Lower leg skin (tissue), 4 donors: Measurements from ENCODE around the gene DCHS1. TPM values are rescaled to one million over a fixed set of nuclear protein-coding genes. Genes with fewer than 3 reads are reported as not detected.
A peak's percentile ranks its signal among the peaks of the same experiment; 100 is the strongest.
"Not testable (repeated sequence)": the region's sequence is repeated elsewhere in the genome, so short reads cannot be mapped to it uniquely, and the experiment has no call there.

Source experiments
- DNase-seq, 2 donors: peaks; one replicate each; pipeline ENCODE4 v3.0.0-alpha.2; 2019; ENCODE audit warnings: low spot score in 2 of 2
- H3K4me3 ChIP-seq: fragments of 200-600 bp; sonication (generic); 2 replicates; pipeline ENCODE4 v1.5.1; 2017; ENCODE audit warnings: mild to moderate bottlenecking, low read depth; ENCODE audit not compliant: poor library complexity, severe bottlenecking
- POLR2A ChIP-seq, 2 donors: fragments of 450-650 bp; IDR thresholded peaks; one replicate each; pipeline ENCODE4 v1.6.1; 2016 to 2017; ENCODE audit warnings: antibody characterized with exemption in 2 of 2, mild to moderate bottlenecking in 1 of 2, moderate library complexity in 1 of 2
- WGBS, 2 donors: methylation state at CpG; one replicate each; pipeline ENCODE4 v1.1.5; 2018; 5-methylcytosine and 5-hydroxymethylcytosine counted together
- intact Hi-C: fragments of 100-400 bp; cut with DNase I; formaldehyde crosslinking; loops from one replicate; pipeline ENCODE4 v1.15.0; 2023; ENCODE audit warnings: low total_unique reads
- total RNA-seq, 4 donors: library from RNA; depleted of rRNA; stranded (reverse); fragments of >200 nt; gene quantifications; one replicate each; pipeline ENCODE4 v1.1.0, GENCODE V29; 2016
- TF ChIP-seq, protein P1 (sequence below), 3 donors: fragments of 450-650 bp; IDR thresholded peaks; one replicate each; pipeline ENCODE4 v1.5.1; 2016; ENCODE audit warnings: antibody characterized with exemption in 3 of 3, mild to moderate bottlenecking in 3 of 3, moderate library complexity in 2 of 3

DCHS1 gene
- total RNA-seq, 4 donors from 2014 or later, result 4.0 to 9.0 (median 5.4) TPM

DNA sequence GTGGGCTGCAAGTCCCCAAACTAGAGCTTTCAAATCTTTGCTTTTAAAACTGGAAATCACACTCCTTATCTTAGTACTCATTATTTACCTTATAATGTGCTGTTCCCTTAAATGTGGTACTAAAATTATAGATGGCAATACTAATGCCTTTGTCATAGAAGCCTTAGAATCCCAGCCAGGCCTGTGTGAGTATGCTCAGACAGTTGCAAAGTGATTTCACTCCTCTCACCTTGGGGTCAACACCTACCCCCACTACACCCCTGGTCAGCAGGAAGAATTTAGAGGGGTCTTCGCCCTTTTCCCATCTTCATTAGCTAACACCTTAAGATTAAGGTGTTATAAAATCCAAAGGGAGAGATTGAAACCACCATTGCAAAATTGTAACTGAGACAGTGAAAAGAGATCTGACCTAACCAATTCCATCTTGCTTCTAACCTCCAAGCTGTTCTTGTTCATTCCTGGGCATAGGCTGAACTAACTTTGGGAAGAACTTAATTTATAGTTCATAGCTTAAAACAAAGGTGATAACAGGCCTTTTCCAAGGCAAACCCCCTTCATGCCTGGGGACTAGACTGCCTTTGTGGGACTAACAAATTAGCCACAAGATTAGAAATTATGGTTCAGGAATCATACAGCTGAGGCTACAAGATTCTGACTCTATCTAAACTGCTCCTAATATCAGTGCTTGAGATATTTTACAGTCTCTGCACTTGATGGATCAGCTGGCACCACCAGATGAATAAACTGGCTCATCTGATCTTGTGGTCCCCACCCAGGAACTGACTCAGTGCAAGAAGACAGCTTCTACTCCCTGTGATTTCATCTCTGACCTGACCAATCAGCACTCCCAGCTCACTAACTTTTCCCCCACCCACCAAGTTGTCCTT is 38.0 kb upstream of the DCHS1 start:
- no peak overlapping the region for H3K4me3 ChIP-seq
- 87 to 91% methylated on average over 1 of the region's 1 CpG for WGBS, 2 donors
- TF ChIP-seq POLR2A (IDR thresholded peaks at IDR 0.05), result no peak
- TF ChIP-seq, protein P1, sequence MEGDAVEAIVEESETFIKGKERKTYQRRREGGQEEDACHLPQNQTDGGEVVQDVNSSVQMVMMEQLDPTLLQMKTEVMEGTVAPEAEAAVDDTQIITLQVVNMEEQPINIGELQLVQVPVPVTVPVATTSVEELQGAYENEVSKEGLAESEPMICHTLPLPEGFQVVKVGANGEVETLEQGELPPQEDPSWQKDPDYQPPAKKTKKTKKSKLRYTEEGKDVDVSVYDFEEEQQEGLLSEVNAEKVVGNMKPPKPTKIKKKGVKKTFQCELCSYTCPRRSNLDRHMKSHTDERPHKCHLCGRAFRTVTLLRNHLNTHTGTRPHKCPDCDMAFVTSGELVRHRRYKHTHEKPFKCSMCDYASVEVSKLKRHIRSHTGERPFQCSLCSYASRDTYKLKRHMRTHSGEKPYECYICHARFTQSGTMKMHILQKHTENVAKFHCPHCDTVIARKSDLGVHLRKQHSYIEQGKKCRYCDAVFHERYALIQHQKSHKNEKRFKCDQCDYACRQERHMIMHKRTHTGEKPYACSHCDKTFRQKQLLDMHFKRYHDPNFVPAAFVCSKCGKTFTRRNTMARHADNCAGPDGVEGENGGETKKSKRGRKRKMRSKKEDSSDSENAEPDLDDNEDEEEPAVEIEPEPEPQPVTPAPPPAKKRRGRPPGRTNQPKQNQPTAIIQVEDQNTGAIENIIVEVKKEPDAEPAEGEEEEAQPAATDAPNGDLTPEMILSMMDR (IDR thresholded peaks at IDR 0.05), result no peak
- peak; percentile 66 to 88 for DNase-seq
- intact Hi-C loops, result no loop called here

DNA sequence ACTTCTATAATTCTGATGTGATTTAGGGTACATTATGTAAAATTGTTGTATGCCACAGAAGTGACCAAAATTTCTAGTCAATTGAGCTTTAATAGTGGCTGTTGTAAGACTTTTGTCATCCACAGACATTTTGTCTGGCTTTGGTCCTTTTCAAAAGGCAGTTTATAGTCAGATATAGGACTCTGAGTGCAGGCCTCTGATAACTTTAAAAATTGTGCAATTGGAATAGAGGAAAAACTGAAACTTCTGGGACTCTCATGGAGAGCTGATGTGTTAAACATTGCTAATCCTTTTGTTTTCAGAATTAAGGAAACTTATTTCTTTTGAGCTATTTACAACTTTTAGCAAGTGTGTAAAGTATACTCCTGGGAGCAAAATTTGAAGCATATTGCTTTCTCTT is 36.5 kb upstream of the DCHS1 start:
- intact Hi-C loops, result no loop called here

DNA sequence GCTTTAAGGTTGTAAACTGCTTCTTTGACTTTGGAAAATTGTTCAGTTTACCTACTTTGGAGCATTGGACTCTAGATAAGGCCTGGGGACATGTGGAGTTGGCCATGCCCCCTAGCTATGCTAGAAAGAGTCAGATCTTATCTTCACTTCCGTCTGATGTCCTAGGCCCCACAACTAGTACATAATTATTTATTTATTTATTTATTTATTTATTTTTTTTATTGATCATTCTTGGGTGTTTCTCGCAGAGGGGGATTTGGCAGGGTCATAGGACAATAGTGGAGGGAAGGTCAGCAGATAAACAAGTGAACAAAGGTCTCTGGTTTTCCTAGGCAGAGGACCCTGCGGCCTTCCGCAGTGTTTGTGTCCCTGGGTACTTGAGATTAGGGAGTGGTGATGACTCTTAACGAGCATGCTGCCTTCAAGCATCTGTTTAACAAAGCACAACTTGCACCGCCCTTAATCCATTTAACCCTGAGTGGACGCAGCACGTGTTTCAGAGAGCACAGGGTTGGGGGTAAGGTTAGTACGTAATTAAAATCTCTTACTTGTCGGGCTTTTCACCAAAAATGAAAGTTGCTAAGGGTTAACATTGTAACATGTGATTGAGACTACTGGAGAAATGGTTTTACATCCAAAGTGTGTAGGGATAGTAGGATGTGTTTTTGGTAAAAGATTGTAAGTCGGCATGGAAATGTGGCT is 35.0 kb upstream of the DCHS1 start:
- DNase-seq, intact Hi-C loops, H3K4me3 ChIP-seq: not testable (repeated sequence)
- 66 to 73% methylated on average over 11 of the region's 11 CpGs for WGBS, 2 donors

More for the DNA sequence above, 36.5 kb upstream of the DCHS1 start:
- no peak overlapping the region for H3K4me3 ChIP-seq
- no peak for TF ChIP-seq POLR2A (IDR thresholded peaks at IDR 0.05)
- TF ChIP-seq, protein P1 (IDR thresholded peaks at IDR 0.05), result no peak
- no peak for DNase-seq

DNA sequence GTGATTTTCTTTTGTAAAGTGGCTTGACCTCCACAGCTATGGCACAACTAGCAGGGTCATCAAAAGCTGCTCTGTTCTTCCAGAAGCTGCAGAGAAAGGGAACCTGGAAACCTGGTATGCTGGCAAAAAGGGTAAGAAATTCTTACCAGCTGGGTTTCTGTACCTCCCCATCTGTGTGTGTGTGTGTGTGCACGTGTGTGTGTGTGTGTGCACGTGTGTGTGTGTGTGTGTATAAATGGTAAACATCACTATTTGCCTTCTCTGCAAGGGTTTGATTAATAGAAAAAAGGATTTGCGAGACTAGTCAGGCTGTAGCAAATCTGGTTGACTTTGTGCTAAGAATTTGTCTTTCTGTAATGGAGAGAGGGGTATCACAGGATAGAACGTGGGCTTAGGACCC is 32.3 kb upstream of the DCHS1 start:
- TF ChIP-seq, protein P1 (IDR thresholded peaks at IDR 0.05), result no peak
- no peak for TF ChIP-seq POLR2A (IDR thresholded peaks at IDR 0.05)
- intact Hi-C loops, result no loop called here
- no peak for DNase-seq
- WGBS, 2 donors, result 66 to 76% methylated on average over 4 of the region's 4 CpGs
- no peak overlapping the region for H3K4me3 ChIP-seq

DNA sequence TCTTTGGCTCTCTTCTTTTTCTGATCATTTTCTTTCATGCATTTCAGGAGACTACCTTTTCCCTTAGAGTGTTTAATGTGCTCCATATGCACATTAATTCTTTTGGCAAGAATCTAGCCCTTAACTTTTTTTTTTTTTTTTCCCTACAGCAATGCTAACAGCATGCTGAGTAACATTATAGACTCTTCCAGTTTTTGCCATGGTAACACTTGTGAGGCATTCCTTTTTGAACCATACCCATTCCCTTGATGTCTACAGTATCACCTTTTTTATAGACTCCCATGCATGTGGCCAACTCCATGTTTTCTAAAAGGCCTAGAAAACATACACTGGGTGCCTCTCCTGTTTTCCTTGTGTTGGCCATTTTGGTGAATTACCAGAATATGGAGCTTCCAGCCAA is 30.4 kb upstream of the DCHS1 start:
- DNase-seq, result no peak
- intact Hi-C loops, result no loop called here
- TF ChIP-seq, protein P1 (IDR thresholded peaks at IDR 0.05), result no peak
- no peak for TF ChIP-seq POLR2A (IDR thresholded peaks at IDR 0.05)
- H3K4me3 ChIP-seq, result no peak overlapping the region

DNA sequence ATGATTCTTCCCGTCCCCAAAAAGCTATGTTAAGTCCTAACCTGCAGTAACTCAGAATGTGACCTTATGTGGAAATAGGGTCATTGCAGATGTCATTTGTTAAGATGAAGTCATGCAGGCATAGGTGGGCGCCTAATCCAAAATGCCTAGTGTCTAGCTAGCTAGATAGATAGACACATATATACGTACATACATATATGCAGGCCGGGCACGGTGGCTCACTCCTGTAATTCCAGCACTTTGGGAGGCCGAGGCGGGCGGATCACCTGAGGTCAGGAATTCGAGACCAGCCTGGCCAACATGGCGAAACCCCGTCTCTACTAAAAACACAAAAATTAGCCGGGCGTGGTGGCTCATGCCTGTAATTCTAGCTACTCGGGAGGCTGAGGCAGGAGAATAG is 28.5 kb upstream of the DCHS1 start:
- DNase-seq, H3K4me3 ChIP-seq, intact Hi-C loops: not testable (repeated sequence)
- 91% methylated on average over 14 of the region's 14 CpGs for WGBS, 2 donors
